K562 (cell line): ENCODE data around the gene IGF2BP3. TPM values are rescaled to one million over a fixed set of nuclear protein-coding genes. Genes with fewer than 3 reads are reported as not detected.

ENCODE experiments used
- ATAC-seq: fragments of 200-7000 bp; cut with Tn5 transposase; 3 replicates; pipeline ENCODE4 v1.9.1; 2020; ENCODE audit warnings: moderate library complexity
- BruUV-seq: library from RNA; stranded (reverse); fragments of 400-500 nt; replicated peaks from 2 replicates; lab custom pipeline; 2021; lab: Mats Ljungman, UMichigan
- CTCF ChIA-PET: fragments of 300-600 bp; formaldehyde crosslinking; extraction: SDS; loops from one replicate; lab custom pipeline; 2021; ENCODE audit warnings: low intra/inter-chr PET ratio; lab: Yijun Ruan, JAX
- POLR2A ChIA-PET: fragments of 300-600, 350-650 bp; sonication (Branson Sonifier 250); formaldehyde crosslinking; extraction: SDS; loops from one replicate; lab custom pipeline; 2021; ENCODE audit warnings: antibody characterized with exemption, inconsistent platforms; lab: Yijun Ruan, JAX
- DNase-seq, 4 experiments: peaks; one replicate each; pipeline versions ENCODE4 v3.0.0 to v3.0.0-alpha.2; 2011 to 2018; ENCODE audit warnings: low spot score in 3 of 4, mixed read lengths in 3 of 4; ENCODE audit errors: extremely low read depth in 1 of 4
- FAIRE-seq: peaks from 2 replicates; lab custom pipeline; 2011; peaks lifted over from hg19 to GRCh38; lab: Jason Lieb, UNC
- H2AFZ ChIP-seq: 2 replicates; pipeline ENCODE4 v1.6.0; 2011; ENCODE audit warnings: low read depth, low read length, control low read depth, inconsistent platforms
- H3K27ac ChIP-seq: fragments of 200-600 bp; 3 replicates; pipeline ENCODE4 v1.8.0; 2011; ENCODE audit warnings: low read depth, mild to moderate bottlenecking, control low read depth, inconsistent platforms, low read length, moderate library complexity, mixed read lengths; ENCODE audit errors: extremely low read depth
- H3K27me3 ChIP-seq, 2 experiments: fragments of 300-600 bp in 1 of 2; 2 replicates in 1 of 2; 3 replicates in 1 of 2; pipeline versions ENCODE4 v1.6.0 to v1.8.0; 2011; ENCODE audit warnings: inconsistent platforms in 2 of 2, low read length in 2 of 2, mild to moderate bottlenecking in 1 of 2, mixed read lengths in 1 of 2, moderate library complexity in 1 of 2; ENCODE audit not compliant: control insufficient read depth in 2 of 2, insufficient read depth in 2 of 2
- H3K36me3 ChIP-seq: fragments of 300-600 bp; 3 replicates; pipeline ENCODE4 v1.8.0; 2011; ENCODE audit warnings: mild to moderate bottlenecking, low read length, inconsistent platforms; ENCODE audit not compliant: control insufficient read depth, insufficient read depth
- H3K4me1 ChIP-seq, 2 experiments: fragments of 200-600 bp in 1 of 2; replicated peaks in 1 of 2; 2 replicates in 1 of 2; 3 replicates in 1 of 2; pipeline versions ENCODE4 v1.5.1 to v1.8.0; 2011; ENCODE audit warnings: inconsistent platforms in 2 of 2, low read length in 2 of 2, mild to moderate bottlenecking in 1 of 2, mixed read lengths in 1 of 2, moderate library complexity in 1 of 2; ENCODE audit not compliant: control insufficient read depth in 2 of 2, insufficient read depth in 2 of 2
- H3K4me2 ChIP-seq: 2 replicates; pipeline ENCODE4 v1.6.1; 2011; ENCODE audit warnings: low read length, control low read depth, inconsistent platforms, mixed read lengths; ENCODE audit not compliant: insufficient read depth
- H3K4me3 ChIP-seq: fragments of 200-600 bp; sonication (generic), shearing (Covaris generic); 2 replicates; pipeline ENCODE4 v1.5.1; 2016; ENCODE audit warnings: control low read depth, inconsistent platforms
- H3K79me2 ChIP-seq: fragments of 200-600 bp; 3 replicates; pipeline ENCODE4 v1.8.0; 2011; ENCODE audit warnings: low read length, inconsistent platforms; ENCODE audit not compliant: control insufficient read depth, insufficient read depth
- H3K9ac ChIP-seq, 2 experiments: 2 replicates each; pipeline versions ENCODE4 v1.6.0 to v1.6.1; 2011; ENCODE audit warnings: low read depth in 2 of 2, low read length in 2 of 2, control low read depth in 1 of 2, inconsistent platforms in 1 of 2, mild to moderate bottlenecking in 1 of 2, mixed read lengths in 1 of 2; ENCODE audit not compliant: insufficient read depth in 1 of 2
- H3K9me1 ChIP-seq: one replicate; pipeline ENCODE4 v1.6.0; 2011; ENCODE audit warnings: inconsistent platforms, mild to moderate bottlenecking, low read length, moderate library complexity; ENCODE audit not compliant: control insufficient read depth, insufficient read depth
- H3K9me3 ChIP-seq: replicated peaks from 2 replicates; pipeline ENCODE4 v1.5.1; 2011; ENCODE audit warnings: low read depth, low read length, inconsistent platforms; ENCODE audit not compliant: control insufficient read depth, insufficient read depth
- H4K20me1 ChIP-seq: replicated peaks from 2 replicates; pipeline ENCODE4 v1.6.1; 2011; ENCODE audit warnings: low read length, inconsistent platforms, mixed read lengths; ENCODE audit not compliant: control insufficient read depth, insufficient read depth
- CBX8 ChIP-seq: fragments of 200-600 bp; sonication (generic); IDR thresholded peaks from 2 replicates; pipeline ENCODE4 v1.6.1; 2012; ENCODE audit warnings: borderline replicate concordance, mixed run types, low read depth, mild to moderate bottlenecking, moderate library complexity, mixed read lengths, low read length, control low read depth, inconsistent platforms; ENCODE audit not compliant: poor library complexity, severe bottlenecking; ENCODE audit errors: extremely low read depth
- HDAC6 ChIP-seq: IDR thresholded peaks from 2 replicates; pipeline ENCODE4 v1.6.1; 2012; ENCODE audit warnings: low read depth, mild to moderate bottlenecking, control low read depth, inconsistent platforms, low read length, moderate library complexity
- HOXB6 ChIP-seq: fragments of 250-450 bp; sonication (Bioruptor Pico); IDR thresholded peaks from 2 replicates; pipeline ENCODE4 v1.5.1; 2022; ENCODE audit warnings: mild to moderate bottlenecking, borderline replicate concordance
- KHSRP ChIP-seq: fragments of 450-650 bp; IDR thresholded peaks from 2 replicates; pipeline ENCODE4 v1.6.1; 2017
- NCOA4 ChIP-seq: fragments of 450-650 bp; IDR thresholded peaks from 2 replicates; pipeline ENCODE4 v1.6.1; 2018; ENCODE audit warnings: mild to moderate bottlenecking; ENCODE audit not compliant: partially characterized antibody
- NEUROD1 ChIP-seq: fragments of 150-350 bp; IDR thresholded peaks from 2 replicates; pipeline ENCODE4 v1.6.1; 2014; ENCODE audit warnings: borderline replicate concordance, low read length, low read depth; ENCODE audit not compliant: partially characterized antibody
- SMAD2 ChIP-seq: fragments of 150-350 bp; IDR thresholded peaks from 2 replicates; pipeline ENCODE4 v1.6.1; 2014; ENCODE audit warnings: low read depth, mild to moderate bottlenecking, low read length
- ZNF644 ChIP-seq: fragments of 200-800 bp; sonication (Bioruptor generic); IDR thresholded peaks from 2 replicates; pipeline ENCODE4 v1.6.1; 2016; ENCODE audit warnings: low read depth, missing genetic modification characterization, missing compliant biosample characterization
- WGBS: fragments of 100-300 bp; shearing (Covaris generic); methylation state at CpG from one replicate; pipeline ENCODE4 v1.1.6; 2016; ENCODE audit warnings: low coverage, mixed read lengths; ENCODE audit not compliant: insufficient coverage; ENCODE audit errors: missing lambda C conversion rate; 5-methylcytosine and 5-hydroxymethylcytosine counted together
- in situ Hi-C: fragments of 300-500 bp; cut with MboI; formaldehyde crosslinking; loops from 4 replicates; pipeline ENCODE4 v1.15.0; 2018; ENCODE audit warnings: inconsistent platforms, mixed read lengths
- intact Hi-C: fragments of 100-400 bp; cut with micrococcal nuclease; formaldehyde crosslinking; loops from 2 replicates; pipeline ENCODE4 v1.14.2; 2022
- polyA plus RNA-seq, 8 experiments: library from polyadenylated mRNA; depleted of rRNA in 4 of 8; stranded (reverse) in 5 of 8; unstranded in 3 of 8; fragments of >200 nt; fragmentation: Nextera tagmentation in 2 of 8; fragmentation: Illumina TruSeq in 1 of 8; extraction: Ambion mirVana in 2 of 8; extraction: Trizol in 1 of 8; gene quantifications; 2 replicates each; pipeline versions ENCODE4 v1.2.1 to v1.2.3, GENCODE V29; 2011 to 2014; ENCODE audit warnings: inconsistent platforms in 1 of 8, missing spikeins in 1 of 8
- total RNA-seq, 7 experiments: library from RNA; depleted of rRNA in 6 of 7; stranded (reverse); fragments of >200 nt in 6 of 7; fragmentation: Illumina TruSeq in 2 of 7; extraction: Trizol in 2 of 7; gene quantifications; 2 replicates each; pipeline versions ENCODE4 v1.2.1 to v1.2.3, GENCODE V29; 2011 to 2021; ENCODE audit warnings: low replicate concordance in 1 of 7
- TF ChIP-seq, protein P1 (sequence below): IDR thresholded peaks from 2 replicates; pipeline ENCODE4 v1.6.1; 2012; ENCODE audit warnings: low read depth, low read length, improper control_type of control experiment, borderline replicate concordance

Gene IGF2BP3
- total and polyA plus RNA-seq, 9 of the 15 experiments (the other 6 are each of a cell fraction or from before 2014, with no cell fraction given), result 8.4 to 88.1 (median 61.2) TPM

DNA sequence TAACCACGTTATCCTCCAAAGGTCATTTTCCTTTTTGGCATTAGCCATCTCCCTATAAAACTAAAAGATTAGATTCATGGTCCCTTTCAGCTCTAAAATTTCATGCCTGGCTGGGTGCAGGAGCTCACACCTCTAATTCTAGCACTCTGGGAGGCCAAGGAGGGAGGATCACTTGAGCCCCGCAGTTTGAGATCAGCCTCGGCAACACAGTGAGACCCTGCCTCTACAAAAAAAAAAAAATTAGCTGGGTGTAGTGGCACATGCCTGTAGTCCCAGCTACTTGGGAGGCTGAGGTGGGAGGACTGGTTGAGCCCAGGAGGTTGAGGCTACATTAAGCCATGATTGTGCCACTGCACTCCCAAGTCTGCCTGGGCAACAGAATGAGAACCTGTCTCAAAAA, 114.1 kb downstream of the IGF2BP3 start:
- Histone ChIP-seq H3K4me3 (no peak overlapping the region), H3K27ac (no peak overlapping the region), H3K9ac (no peak overlapping the region), H4K20me1 (no peaks in the 10 kb centered on the region), H3K36me3 (peaks cover 36% of the 10 kb centered on the region; the same call in 2 of the 3 replicates), H3K4me1 (peaks cover 0 to 8% of the 10 kb centered on the region in 2 experiments; a peak in 2 of 5 replicates), H3K4me2 (no peak overlapping the region), H3K79me2 (peaks cover 15% of the 10 kb centered on the region; the same call in 1 of the 3 replicates), H2AFZ (no peak overlapping the region), H3K27me3 (no peaks in the 10 kb centered on the region), H3K9me3 (no peaks in the 10 kb centered on the region), H3K9me1 (no peaks in the 10 kb centered on the region)
- ATAC-seq, result no peak
- WGBS, result 95% methylated on average over 2 of the region's 3 CpGs
- CTCF ChIA-PET, result interaction anchor here (2.7 kb wide), 1 partner anchor 189 kb away, joined by 25 read pairs; no protein-coding TSS in a partner anchor
- intact Hi-C loops (loop anchor here (2.0 to 10.0 kb wide), 4 partner anchors 76 to 349 kb away; partner anchors contain the start of gene IGF2BP3), in situ Hi-C loops (no loop called here)
- no peak for FAIRE-seq
- no peak for DNase-seq
- POLR2A ChIA-PET, result interaction anchor here (1.4 kb wide), 1 partner anchor 9 kb away, joined by 4 read pairs; no protein-coding TSS in a partner anchor
- no TSS peak for BruUV-seq
- TF ChIP-seq SMAD2, result no peak
- TF ChIP-seq HDAC6, result no peak
- no peak for TF ChIP-seq KHSRP
- TF ChIP-seq CBX8, result no peak
- TF ChIP-seq, protein P1, sequence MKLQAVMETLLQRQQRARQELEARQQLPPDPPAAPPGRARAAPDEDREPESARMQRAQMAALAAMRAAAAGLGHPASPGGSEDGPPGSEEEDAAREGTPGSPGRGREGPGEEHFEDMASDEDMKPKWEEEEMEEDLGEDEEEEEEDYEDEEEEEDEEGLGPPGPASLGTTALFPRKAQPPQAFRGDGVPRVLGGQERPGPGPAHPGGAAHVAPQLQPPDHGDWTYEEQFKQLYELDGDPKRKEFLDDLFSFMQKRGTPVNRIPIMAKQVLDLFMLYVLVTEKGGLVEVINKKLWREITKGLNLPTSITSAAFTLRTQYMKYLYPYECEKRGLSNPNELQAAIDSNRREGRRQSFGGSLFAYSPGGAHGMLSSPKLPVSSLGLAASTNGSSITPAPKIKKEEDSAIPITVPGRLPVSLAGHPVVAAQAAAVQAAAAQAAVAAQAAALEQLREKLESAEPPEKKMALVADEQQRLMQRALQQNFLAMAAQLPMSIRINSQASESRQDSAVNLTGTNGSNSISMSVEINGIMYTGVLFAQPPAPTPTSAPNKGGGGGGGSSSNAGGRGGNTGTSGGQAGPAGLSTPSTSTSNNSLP, result no peak
- TF ChIP-seq HOXB6 (CRISPR knock-in tag), result no peak
- no peak for TF ChIP-seq ZNF644 (tag)
- TF ChIP-seq NCOA4, result no peak
- TF ChIP-seq NEUROD1, result no peak
